ENCODE results near the gene GARIN1A. TPM values are rescaled to one million over a fixed set of nuclear protein-coding genes. Genes with fewer than 3 reads are reported as not detected.

The GARIN1A gene
- total RNA-seq, 1 experiment from 2014 or later: 0.02 TPM

- no peak for DNase-seq (ENCODE audit: low read depth)
Measured at GRCh38 chr7:128718967-128719642, 47.0 kb downstream of the GARIN1A start.

DNA sequence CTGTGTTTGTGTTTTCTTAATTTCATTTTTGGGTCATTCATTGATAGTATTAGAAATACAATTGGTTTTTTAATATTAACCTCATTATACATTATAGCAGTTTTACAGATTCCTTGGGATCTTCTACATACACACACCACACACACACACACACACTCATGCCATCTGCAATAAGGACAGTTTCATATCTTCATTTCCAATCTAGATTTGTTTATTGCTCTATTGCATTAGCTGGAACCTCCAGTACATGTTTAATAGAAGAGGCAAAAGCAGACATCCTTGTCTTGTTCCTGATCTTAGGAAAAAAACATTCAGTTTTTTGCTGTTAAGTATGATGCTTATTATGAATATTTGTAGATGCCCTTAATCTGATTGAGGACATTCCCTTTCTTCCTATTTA is 49.3 kb downstream of the GARIN1A start:
- DNase-seq (ENCODE audit: low read depth): no peak

Other genes starting within 250 kb of the GARIN1A start
- 14.5 and 17.0 TPM in 2 replicates for gene HILPDA, start 216.4 kb upstream of the GARIN1A start, total RNA-seq (2014; rRNA removed; shearing (Covaris generic))
- 31.3 and 36.0 TPM in 2 replicates for gene METTL2B, start 195.5 kb upstream of the GARIN1A start, total RNA-seq (2014; rRNA removed; shearing (Covaris generic))
- 571 and 729 TPM in 2 replicates for gene CALU, start 67.1 kb downstream of the GARIN1A start, total RNA-seq (2014; rRNA removed; shearing (Covaris generic))
- not detected in 2 replicates for gene OPN1SW, start 103.5 kb downstream of the GARIN1A start, total RNA-seq (2014; rRNA removed; shearing (Covaris generic))
- gene CCDC136, start 119.7 kb downstream of the GARIN1A start, total RNA-seq (2014; rRNA removed; shearing (Covaris generic)): 0.74 and 5.7 TPM in 2 replicates
- gene FLNC, start 158.1 kb downstream of the GARIN1A start, total RNA-seq (2014; rRNA removed; shearing (Covaris generic)): 60.7 and 150 TPM in 2 replicates
- 160 TPM in 2 replicates for gene ATP6V1F, start 190.6 kb downstream of the GARIN1A start, total RNA-seq (2014; rRNA removed; shearing (Covaris generic))
- not detected in 2 replicates for gene KCP, start 238.4 kb downstream of the GARIN1A start, total RNA-seq (2014; rRNA removed; shearing (Covaris generic))